Amygdala (tissue), 56 donors: ENCODE data around the gene MAPRE2.
"Not testable (repeated sequence)": the region's sequence is repeated elsewhere in the genome, so short reads cannot be mapped to it uniquely, and the experiment has no call there.

Source experiments
- DNase-seq, 56 donors: peaks; one replicate each; lab custom pipeline; 2025; lab: John Stamatoyannopoulos, UW

The MAPRE2 gene

DNA sequence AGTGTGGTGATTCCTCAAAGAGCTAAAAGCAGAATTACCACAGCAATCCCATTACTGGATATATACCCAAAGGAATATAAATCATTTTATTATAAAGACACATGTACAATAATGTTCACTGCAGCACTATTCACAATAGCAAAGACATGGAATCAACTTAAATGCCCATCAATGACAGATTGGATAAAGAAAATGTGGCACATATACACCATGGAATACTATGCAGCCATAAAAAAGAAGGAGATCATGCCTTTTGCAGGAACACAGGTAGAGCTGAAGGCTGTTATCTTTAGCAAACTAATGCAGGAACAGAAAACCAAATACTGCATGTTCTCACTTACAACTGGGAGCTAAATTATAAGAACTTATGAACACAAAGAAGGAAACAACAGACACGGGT, 129.1 kb downstream of the MAPRE2 start:
- DNase-seq, result not testable (repeated sequence)

DNA sequence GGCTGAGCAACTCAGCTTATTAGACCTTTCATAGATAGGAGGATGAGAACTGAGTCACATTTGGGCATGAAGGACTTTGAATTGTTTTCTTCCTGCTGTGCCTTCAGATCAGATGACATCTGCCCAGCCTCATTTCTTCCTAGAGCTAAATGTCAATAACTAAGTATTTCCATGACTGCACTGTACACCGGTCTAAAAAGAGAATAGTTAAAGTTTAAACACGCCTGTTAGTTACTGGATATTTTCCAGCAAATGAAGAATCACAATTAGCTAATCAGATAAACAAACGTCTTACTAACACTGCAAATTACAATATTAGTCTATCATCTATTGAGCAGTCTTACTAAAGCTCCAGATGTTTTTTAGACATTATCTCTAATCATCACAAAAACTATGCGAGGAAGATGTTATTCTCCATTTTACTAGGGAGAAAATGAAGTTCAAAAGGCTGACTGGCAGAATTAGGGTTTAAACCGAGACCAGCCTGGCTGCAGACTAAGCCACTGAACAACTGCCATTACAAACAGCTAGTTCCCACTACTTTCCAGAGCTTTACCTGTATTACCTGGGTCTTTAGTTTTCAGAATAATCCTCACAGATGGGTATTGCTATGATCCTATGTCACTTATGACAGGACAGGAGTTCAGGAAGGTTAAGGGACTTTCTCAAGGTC, 130.2 kb downstream of the MAPRE2 start:
- no peak for DNase-seq

DNA sequence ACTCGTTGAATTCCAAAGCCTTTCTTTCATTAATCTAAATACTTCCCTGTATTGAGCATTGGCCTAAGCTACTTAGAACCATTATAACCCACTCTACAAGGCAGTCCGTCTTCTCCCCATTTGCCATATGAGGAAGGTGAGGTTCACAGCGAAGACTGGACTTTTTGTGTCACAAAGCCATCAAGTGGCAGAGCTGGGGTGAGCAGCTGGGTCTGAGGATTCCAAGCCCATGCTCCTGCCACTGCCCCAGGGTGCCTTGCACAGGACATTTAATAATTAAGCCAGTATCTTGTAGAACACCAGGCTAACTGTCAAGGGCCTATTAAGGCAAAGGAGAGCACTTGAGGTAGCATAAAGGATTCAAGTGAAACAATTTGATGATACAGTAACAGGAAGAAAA, 130.8 kb downstream of the MAPRE2 start:
- no peak for DNase-seq

DNA sequence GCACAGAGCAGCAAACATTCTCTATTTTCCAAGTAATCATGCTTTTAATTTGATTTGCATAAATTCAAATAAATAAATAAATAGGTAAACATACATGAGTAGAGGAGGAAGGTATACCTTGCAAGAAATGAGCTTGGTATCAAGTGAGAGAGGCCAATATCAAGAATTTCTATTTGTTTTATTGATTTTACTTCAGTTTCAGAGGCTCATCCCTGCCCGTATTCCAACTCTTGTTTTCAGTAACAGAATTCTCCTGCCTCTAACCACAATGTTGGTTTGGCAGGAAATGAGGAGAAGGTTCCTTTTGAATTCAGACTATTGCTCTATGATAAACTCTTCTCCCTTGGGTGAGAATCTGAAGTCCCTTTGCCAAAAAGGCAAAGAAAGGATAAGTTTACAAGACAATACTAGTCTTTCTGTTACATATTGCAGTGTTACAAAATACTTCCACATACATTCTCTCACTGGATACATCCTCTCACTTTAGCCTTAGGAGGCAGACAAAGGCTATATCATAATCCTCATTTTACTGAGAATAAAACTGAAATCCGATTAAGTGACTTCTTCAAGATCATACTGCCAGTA, 131.3 kb downstream of the MAPRE2 start:
- DNase-seq, result no peak

DNA sequence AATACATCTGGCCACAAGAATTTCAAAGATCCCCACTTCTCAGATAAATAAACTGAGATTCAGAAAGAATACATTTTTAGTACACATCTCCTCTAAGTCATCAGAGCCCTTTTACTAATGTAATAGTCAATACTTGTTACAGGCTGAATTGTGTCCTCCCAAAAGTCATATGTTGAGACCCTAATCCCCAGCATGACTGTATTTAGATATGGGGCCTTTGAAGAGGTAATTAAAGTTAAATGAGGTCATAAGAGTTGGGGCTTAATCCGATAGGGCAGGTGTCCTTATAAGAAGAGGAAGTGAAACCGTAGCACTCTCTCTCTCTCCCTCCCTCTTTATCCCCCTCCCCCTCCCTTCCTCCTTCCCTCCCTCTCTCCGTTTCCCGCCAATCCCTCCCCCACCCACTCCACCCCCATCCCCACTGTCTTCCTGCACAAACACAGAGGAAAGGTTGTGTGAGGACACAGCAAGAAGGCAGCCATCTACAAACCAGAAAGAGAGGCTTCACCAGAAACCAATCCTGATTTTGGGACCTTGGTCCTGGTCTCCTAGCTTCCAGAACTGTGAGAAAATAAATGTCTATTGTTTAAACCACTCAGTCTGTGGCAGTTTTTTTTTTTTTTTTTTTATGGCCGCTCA, 133.0 kb downstream of the MAPRE2 start:
- no peak for DNase-seq

DNA sequence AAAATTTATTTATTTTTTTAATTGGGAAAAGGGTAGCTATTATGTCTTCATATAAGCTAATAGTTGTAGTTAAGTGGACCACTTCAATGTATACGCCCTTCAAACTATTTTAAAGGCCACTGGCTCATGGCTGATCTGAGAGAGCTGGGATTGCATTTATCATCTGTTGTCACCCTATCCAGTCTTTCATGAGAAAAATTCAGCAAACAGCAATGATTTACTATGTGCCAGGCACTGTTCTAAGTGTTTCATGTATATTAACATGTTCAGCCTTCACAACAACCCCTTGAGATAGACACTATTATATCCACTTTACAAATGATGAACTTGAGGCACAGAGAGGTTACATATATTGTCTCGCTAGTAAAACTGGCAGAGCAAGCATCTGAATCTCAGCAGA, 133.5 kb downstream of the MAPRE2 start:
- no peak for DNase-seq

DNA sequence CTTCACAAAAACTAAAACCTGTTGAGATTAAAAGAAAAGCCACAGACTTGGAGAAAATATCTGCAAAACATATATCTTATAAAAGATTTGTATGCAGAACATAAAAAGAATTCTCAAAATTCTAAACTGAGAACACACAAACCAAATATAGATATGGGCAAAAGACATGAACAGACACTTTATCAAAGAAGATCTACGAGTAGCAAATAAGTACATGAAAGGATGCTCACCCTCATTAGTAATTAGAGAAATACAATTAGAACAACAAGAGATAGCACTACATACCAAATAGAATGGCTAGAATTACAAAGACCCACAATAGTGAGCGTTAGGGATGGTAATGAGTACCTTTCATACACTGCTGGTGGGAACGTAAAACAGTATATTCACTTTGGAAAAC, 135.7 kb downstream of the MAPRE2 start:
- no peak for DNase-seq

DNA sequence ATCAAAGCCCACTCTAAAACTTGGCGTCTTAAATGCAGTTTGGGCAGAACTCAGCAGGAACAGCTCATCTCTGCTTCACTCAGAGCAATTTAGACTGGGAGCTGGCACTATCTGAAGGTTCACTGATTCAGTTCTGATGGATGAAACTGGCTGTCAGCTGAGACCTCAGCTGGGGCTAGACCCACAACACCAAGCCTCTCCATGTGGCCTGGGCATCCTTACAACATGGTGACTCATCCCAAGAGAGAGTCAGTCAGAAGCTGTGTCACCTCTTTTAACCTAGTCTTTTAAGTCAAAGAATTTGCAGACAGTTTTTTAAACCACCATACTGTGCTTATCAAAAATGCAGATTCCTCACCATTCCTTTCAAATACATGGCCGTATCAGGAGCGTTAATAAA, 137.0 kb downstream of the MAPRE2 start:
- no peak for DNase-seq

DNA sequence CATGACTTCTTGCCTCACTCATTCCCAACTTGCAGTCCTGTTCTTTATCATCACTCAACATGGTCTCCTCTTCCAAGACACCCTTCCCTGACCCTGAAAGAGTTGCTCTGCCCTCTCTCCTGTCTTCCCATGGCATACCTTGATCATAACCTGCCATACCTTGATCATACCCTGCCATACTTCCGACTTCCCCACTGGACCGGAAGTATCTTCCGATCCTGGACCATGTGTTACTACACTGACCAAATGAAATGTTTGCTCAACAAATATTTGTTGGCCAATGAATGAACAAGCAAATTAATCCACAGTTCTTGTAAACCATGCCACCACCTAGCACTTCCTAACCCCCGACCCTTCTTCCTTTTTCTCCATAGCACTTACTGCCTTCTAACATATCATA, 138.7 kb downstream of the MAPRE2 start:
- DNase-seq, result no peak

DNA sequence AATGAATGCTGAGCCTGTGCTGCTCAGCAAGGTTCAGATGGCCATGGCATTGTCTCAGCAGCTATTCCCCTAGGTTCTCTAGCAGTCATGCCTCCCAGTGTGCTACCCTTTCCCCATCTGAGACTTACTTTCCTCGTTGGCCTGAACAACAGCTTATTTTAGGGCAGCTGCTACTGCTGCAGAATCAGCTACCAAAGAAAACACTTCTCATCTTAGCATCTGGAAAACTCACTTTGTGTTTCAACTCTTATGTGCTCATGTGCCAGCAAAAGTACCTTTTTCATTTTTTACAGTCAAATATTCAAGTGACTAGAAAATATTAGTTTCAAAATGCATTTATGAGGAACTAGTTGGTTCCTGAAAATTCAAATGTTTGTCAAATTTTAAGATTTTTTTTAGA, 139.2 kb downstream of the MAPRE2 start:
- DNase-seq, result no peak

DNA sequence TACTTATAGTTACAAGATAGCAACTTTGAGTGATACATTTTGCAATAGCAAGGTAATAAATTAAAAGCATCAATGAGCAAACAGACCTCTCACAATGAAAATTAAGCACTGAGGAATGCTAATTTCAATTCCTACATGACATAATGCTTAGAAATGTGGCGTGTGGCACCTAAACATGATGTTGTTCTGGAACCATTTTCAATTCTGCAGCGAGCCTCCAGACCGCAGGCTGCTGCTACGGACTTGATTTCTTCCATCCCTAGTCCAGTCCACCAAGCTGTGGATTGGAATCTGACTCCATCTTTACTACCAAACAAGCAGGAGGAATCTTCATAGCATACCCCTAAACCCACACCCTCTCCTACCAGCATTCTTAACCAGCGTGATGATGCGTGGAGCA, 140.9 kb downstream of the MAPRE2 start:
- no peak for DNase-seq

DNA sequence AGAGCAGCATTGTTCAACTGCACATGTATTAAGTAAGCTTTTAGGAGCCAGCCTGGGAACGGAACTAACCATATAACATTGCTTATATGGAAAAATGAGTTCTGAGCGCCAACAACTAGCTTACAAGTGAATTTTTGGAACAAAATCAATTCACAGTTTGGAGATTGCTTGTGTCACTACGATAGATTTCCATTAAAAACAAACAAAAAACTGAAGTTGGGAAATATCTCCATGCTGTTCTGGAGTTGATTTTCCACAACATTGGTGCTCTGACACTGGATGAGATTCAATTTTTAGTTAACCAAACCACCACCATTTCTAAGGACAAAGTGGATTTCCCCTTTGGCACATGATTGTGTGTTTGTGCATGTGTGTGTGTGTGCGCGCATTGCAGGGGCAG, 142.7 kb downstream of the MAPRE2 start:
- no peak for DNase-seq

DNA sequence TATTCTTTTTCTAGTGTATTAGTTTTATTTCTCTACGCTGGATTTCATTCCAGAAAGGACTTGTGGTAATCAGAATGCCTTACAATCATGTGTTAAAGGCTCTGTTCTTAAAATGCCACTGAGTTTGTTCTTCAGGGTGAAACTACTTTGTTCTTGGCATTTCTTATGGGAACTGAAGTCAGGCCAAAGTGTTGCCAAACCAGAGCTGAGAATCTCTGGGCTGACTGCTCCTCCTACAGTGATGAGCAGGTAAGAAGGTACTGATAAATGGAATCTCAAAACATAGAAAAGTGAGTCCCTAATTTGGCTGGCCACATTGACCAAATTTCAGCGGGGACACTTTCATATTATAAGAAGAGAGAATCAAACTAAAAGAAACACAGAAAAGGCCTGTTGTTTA, 144.6 kb downstream of the MAPRE2 start:
- DNase-seq, result no peak

DNA sequence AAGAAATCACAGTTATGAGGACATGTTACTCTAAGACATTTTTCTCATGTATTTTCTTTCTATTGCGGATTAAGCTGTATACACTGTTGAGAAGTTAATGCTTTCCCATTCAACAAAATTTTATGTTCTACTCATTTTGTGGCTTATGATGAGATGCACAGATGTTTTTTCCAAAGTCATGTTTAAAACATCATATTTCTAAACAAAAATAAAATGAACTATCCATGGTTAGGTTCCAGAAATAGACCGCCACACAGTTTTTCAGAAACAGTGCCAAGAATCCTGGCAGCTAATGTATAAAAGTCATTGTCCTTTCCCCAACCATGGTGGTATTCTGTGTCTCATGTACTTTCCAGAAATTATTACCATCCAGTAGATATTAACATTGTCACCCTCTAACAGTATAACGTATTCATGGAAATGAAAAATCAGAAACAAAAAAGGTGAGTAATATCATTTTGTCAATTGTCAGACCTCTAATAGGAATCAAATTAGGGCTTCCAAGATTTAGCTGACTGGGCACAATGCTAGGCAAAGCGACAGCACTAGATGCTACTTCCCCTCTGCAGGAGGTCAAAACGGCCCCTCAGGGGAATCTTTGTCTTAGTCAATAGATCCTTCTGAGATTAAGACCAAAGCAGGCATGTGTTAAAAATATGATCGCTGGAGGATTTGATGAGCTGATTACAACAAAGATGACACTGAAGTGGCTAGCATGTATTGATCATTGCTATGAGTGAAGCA, 145.2 kb downstream of the MAPRE2 start:
- no peak for DNase-seq

DNA sequence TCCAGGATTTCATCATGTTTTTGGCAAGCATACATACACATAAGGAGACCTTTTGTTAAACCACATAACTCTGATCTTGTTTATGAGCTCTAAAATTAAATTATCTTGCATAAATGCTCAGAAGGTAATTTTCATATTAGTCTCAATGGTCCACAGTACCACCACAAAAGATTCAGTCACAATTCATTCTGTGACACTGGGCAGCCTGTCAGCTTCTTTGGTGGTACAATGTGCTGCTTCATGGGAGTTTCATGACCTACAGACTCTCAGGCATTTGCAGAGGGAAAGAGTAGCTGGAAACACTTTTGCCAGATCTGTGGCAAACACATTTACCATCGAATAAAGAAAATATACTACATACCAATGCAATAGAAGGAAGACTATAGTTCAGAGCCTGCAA, 148.3 kb downstream of the MAPRE2 start:
- peak in 39 of 56 donors; percentile 2 to 86 (median 37) for DNase-seq

DNA sequence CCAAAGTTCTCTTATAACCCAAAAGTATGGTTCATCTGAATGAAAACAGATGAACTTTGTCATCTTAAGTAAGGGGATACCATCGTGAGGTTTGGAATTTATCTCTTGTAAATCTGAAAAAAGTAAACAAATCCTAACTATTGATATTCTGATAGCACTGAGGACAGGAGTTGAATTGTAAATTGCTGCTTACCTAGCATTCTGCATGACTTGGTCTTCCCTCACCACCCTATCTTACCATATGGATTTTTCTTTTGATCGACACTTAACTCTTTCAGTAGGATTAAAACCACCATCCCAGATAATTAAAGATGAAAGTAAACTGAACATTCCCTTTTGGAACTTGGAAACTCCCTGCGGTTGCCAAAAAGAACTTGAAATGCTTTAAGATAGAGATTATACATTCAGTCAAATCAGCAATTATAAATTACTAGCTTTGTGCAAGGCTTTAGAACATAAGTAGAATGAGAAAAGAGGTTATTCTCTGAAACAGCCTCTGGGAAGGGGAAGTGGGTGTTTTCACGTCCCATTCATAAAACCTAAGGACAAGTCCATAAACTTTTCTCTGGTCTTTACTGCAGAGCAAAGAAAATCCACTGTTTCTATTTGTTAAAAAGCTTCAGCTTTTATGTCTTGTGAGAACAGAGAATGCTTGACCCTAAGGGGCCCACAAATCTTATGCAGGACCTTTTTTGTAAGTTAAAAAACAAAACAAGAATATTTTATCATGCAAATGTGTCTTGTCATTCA, 149.9 kb downstream of the MAPRE2 start:
- no peak for DNase-seq

DNA sequence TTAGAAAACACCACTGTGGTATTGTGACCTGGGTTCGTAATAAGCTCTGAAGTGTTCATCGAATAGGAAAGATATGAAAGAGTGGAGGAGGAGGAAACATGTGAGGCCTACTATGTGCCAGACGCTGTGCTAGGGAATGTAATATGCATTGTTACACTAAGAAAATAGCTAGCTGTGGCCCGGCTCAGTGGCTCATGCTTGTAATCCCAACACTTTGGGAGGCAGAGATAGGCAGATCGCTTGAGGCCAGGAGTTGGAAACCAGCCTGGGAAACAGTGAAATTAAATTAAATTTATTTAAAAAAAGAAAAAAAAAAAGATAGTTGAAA, 150.4 kb downstream of the MAPRE2 start:
- DNase-seq, result no peak

DNA sequence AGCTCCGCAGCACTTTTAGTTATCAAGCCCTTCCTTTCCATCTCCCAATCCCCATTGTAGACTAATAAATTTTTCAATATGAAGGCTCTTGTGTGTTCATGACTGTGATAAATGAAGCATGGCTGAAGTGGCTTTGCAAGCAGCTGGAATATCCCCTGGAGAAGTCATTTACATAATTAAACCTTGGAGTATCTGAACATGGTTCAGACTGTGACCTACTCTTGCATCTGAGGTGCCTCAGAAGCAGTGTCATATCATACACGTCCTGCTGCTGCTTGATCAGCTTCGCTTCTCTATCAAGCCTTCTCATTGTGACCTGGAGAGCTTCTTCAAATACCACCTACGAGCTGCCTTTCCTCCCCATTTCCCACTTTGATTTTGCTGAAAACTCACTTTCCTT, 151.2 kb downstream of the MAPRE2 start:
- no peak for DNase-seq
